ENCODE data around the gene HIVEP1. TPM values are rescaled to one million over a fixed set of nuclear protein-coding genes. Genes with fewer than 3 reads are reported as not detected.

The HIVEP1 gene
- total RNA-seq, 1 donor from 2014 or later: 21.5 TPM

- no peak for TF ChIP-seq CTCF (conservative IDR thresholded peaks at IDR 0.05)
- peaks cover 6% of the 10 kb centered on the region for H3K4me1 Mint-ChIP-seq
- no peaks in the 10 kb centered on the region for H3K27me3 Mint-ChIP-seq (ENCODE audit: low read depth)
- H3K9me3 Mint-ChIP-seq: peaks cover 5% of the 10 kb centered on the region
- DNase-seq (ENCODE audit: low read depth, low spot score): no peak
- peaks cover 4% of the 10 kb centered on the region for H3K36me3 Mint-ChIP-seq (ENCODE audit: low read depth)
- no peak overlapping the region for H3K4me3 Mint-ChIP-seq
- H3K27ac Mint-ChIP-seq (ENCODE audit: unreplicated experiment): peak overlapping the region; percentile 35
Measured at GRCh38 chr6:12090714-12091113, 78.6 kb downstream of the HIVEP1 start.

- H3K9me3 Mint-ChIP-seq: peaks cover 5% of the 10 kb centered on the region
- H3K27ac Mint-ChIP-seq (ENCODE audit: unreplicated experiment): no peak overlapping the region
- no peak for DNase-seq (ENCODE audit: low read depth, low spot score)
- no peak overlapping the region for H3K4me3 Mint-ChIP-seq
- no peak for TF ChIP-seq CTCF (conservative IDR thresholded peaks at IDR 0.05)
- peaks cover 6% of the 10 kb centered on the region for H3K4me1 Mint-ChIP-seq
- peaks cover 4% of the 10 kb centered on the region for H3K36me3 Mint-ChIP-seq (ENCODE audit: low read depth)
- H3K27me3 Mint-ChIP-seq (ENCODE audit: low read depth): no peaks in the 10 kb centered on the region
Measured at GRCh38 chr6:12092762-12093161, 80.7 kb downstream of the HIVEP1 start.

GRCh38 chr6:12094689-12095088 is 82.6 kb downstream of the HIVEP1 start:
- peaks cover 5% of the 10 kb centered on the region for H3K9me3 Mint-ChIP-seq
- TF ChIP-seq CTCF (conservative IDR thresholded peaks at IDR 0.05): no peak
- peaks cover 6% of the 10 kb centered on the region for H3K4me1 Mint-ChIP-seq
- no peak for DNase-seq (ENCODE audit: low read depth, low spot score)
- no peak overlapping the region for H3K27ac Mint-ChIP-seq (ENCODE audit: unreplicated experiment)
- no peak overlapping the region for H3K4me3 Mint-ChIP-seq
- H3K36me3 Mint-ChIP-seq (ENCODE audit: low read depth): peaks cover 4% of the 10 kb centered on the region
- no peaks in the 10 kb centered on the region for H3K27me3 Mint-ChIP-seq (ENCODE audit: low read depth)

GRCh38 chr6:12096342-12096741 is 84.2 kb downstream of the HIVEP1 start:
- Mint-ChIP-seq H3K4me3 (no peak overlapping the region), H3K4me1 (no peaks in the 10 kb centered on the region), H3K27me3 (ENCODE audit: low read depth) (no peaks in the 10 kb centered on the region), H3K9me3 (peaks cover 5% of the 10 kb centered on the region), H3K36me3 (ENCODE audit: low read depth) (peaks cover 4% of the 10 kb centered on the region), H3K27ac (ENCODE audit: unreplicated experiment) (no peak overlapping the region)
- DNase-seq (ENCODE audit: low read depth, low spot score): no peak
- TF ChIP-seq CTCF (conservative IDR thresholded peaks at IDR 0.05): no peak

GRCh38 chr6:12097791-12098190 is 85.7 kb downstream of the HIVEP1 start:
- no peak for DNase-seq (ENCODE audit: low read depth, low spot score)
- no peak overlapping the region for H3K27ac Mint-ChIP-seq (ENCODE audit: unreplicated experiment)
- no peaks in the 10 kb centered on the region for H3K27me3 Mint-ChIP-seq (ENCODE audit: low read depth)
- no peak for TF ChIP-seq CTCF (conservative IDR thresholded peaks at IDR 0.05)
- H3K9me3 Mint-ChIP-seq: no peaks in the 10 kb centered on the region
- no peak overlapping the region for H3K4me3 Mint-ChIP-seq
- no peaks in the 10 kb centered on the region for H3K36me3 Mint-ChIP-seq (ENCODE audit: low read depth)
- no peaks in the 10 kb centered on the region for H3K4me1 Mint-ChIP-seq

Measured in neural crest cell (in vitro differentiated cells).